ENCODE data around the gene PKNOX2. TPM values are rescaled to one million over a fixed set of nuclear protein-coding genes. Genes with fewer than 3 reads are reported as not detected.

PKNOX2 gene
- total and polyA plus RNA-seq, 10 of the 15 experiments (the other 5 are each of a cell fraction or from before 2014, with no cell fraction given): not detected

- Histone ChIP-seq H4K20me1 (ENCODE audit: control insufficient read depth, insufficient read depth) (no peaks in the 10 kb centered on the region; the same call in 1 of the 2 replicates), H3K4me2 (ENCODE audit: control insufficient read depth, insufficient read depth) (no peak overlapping the region), H3K9ac (ENCODE audit: control insufficient read depth, insufficient read depth, low read length) (no peak overlapping the region), H3K4me1 (ENCODE audit: control insufficient read depth, insufficient read depth, low read length) (no peaks in the 10 kb centered on the region; the same call in 1 of the 2 replicates), H3K27ac (ENCODE audit: control insufficient read depth, insufficient read depth) (no peak overlapping the region), H2AFZ (ENCODE audit: control insufficient read depth, low read depth, low read length) (no peak overlapping the region), H3K4me3 (no peak overlapping the region), H3K9me3 (replicated peaks; ENCODE audit: control insufficient read depth, insufficient read depth, low read length) (no peaks in the 10 kb centered on the region), H3K36me3 (ENCODE audit: control insufficient read depth in 2 of 2, insufficient read depth in 2 of 2, low read length in 1 of 2) (no peaks in the 10 kb centered on the region), H3K79me2 (ENCODE audit: control insufficient read depth, insufficient read depth, low read length) (no peaks in the 10 kb centered on the region), H3K27me3 (replicated peaks in 1 of 2; ENCODE audit: control insufficient read depth in 2 of 2, insufficient read depth in 2 of 2, low read length in 1 of 2) (peaks cover 0 to 1% of the 10 kb centered on the region in 2 experiments; a peak in 2 of 4 replicates)
- WGBS (ENCODE audit: insufficient coverage, insufficient replicate concordance, low lambda C conversion rate, missing lambda C conversion rate): 57% methylated on average over 6 of the region's 6 CpGs
- POLR2A ChIA-PET: interaction anchor here (0.8 to 5.1 kb wide), 4 partner anchors 16 to 288 kb away, joined by 3 to 102 read pairs (median 12); no protein-coding TSS in a partner anchor
- ATAC-seq: peak; percentile 23; the same call in 2 of the 3 replicates
- SMC1A ChIA-PET (ENCODE audit: uncharacterized antibody, unreplicated experiment): interaction anchor here (0.8 to 10.3 kb wide), 13 partner anchors 8 to 398 kb away, joined by 3 to 250 read pairs (median 5); no protein-coding TSS in a partner anchor
- TF ChIP-seq, protein P1, sequence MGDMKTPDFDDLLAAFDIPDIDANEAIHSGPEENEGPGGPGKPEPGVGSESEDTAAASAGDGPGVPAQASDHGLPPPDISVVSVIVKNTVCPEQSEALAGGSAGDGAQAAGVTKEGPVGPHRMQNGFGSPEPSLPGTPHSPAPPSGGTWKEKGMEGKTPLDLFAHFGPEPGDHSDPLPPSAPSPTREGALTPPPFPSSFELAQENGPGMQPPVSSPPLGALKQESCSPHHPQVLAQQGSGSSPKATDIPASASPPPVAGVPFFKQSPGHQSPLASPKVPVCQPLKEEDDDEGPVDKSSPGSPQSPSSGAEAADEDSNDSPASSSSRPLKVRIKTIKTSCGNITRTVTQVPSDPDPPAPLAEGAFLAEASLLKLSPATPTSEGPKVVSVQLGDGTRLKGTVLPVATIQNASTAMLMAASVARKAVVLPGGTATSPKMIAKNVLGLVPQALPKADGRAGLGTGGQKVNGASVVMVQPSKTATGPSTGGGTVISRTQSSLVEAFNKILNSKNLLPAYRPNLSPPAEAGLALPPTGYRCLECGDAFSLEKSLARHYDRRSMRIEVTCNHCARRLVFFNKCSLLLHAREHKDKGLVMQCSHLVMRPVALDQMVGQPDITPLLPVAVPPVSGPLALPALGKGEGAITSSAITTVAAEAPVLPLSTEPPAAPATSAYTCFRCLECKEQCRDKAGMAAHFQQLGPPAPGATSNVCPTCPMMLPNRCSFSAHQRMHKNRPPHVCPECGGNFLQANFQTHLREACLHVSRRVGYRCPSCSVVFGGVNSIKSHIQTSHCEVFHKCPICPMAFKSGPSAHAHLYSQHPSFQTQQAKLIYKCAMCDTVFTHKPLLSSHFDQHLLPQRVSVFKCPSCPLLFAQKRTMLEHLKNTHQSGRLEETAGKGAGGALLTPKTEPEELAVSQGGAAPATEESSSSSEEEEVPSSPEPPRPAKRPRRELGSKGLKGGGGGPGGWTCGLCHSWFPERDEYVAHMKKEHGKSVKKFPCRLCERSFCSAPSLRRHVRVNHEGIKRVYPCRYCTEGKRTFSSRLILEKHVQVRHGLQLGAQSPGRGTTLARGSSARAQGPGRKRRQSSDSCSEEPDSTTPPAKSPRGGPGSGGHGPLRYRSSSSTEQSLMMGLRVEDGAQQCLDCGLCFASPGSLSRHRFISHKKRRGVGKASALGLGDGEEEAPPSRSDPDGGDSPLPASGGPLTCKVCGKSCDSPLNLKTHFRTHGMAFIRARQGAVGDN (IDR thresholded peaks at IDR 0.05): peak; percentile 11; the same call in 1 of the 2 replicates
- TF ChIP-seq GABPA (IDR thresholded peaks at IDR 0.05; ENCODE audit: low read depth): no peak
- in situ Hi-C loops (cut with MboI): no loop called here
- BruUV-seq (replicated peaks): no TSS peak
- RAD21 ChIA-PET (ENCODE audit: unreplicated experiment): interaction anchor here (0.7 to 14.3 kb wide), 7 partner anchors 10 to 398 kb away, joined by 3 to 343 read pairs (median 11); no protein-coding TSS in a partner anchor
- CTCF ChIA-PET: interaction anchor here (0.5 to 8.7 kb wide), 15 partner anchors 8 to 730 kb away, joined by 3 to 108 read pairs (median 4); no protein-coding TSS in a partner anchor
- FAIRE-seq: no peak
- DNase-seq (ENCODE audit: low read depth, low spot score): no peak
- intact Hi-C loops (cut with micrococcal nuclease; ENCODE audit: unreplicated experiment): no loop called here
These were observed 193.8 kb downstream of the PKNOX2 start for GRCh38 chr11:125358254-125358840.

All from GM12878 (cell line).